Lung (tissue), 12 donors: ENCODE results near the gene ZNF354C. TPM values are rescaled to one million over a fixed set of nuclear protein-coding genes. Genes with fewer than 3 reads are reported as not detected.

Source experiments
- ATAC-seq: fragments of 200-7000 bp; cut with Tn5 transposase; one replicate; pipeline ENCODE4 v1.9.1; 2020; ENCODE audit warnings: moderate number of reproducible peaks; ENCODE audit not compliant: insufficient read depth, low FRiP score
- DNase-seq, 3 donors: peaks; one replicate each; pipeline ENCODE4 v3.0.0-alpha.2; 2013 to 2017
- H3K27ac ChIP-seq, 2 donors: one replicate each; pipeline ENCODE4 v1.5.1; 2013; ENCODE audit warnings: mild to moderate bottlenecking in 2 of 2, moderate library complexity in 2 of 2, control low read depth in 1 of 2, inconsistent platforms in 1 of 2, low read depth in 1 of 2, low read length in 1 of 2
- H3K27me3 ChIP-seq, 3 donors: one replicate each; pipeline ENCODE4 v1.5.1; 2013; ENCODE audit warnings: low read length in 2 of 3; ENCODE audit not compliant: control insufficient read depth in 3 of 3, insufficient read depth in 3 of 3
- H3K36me3 ChIP-seq, 4 donors: one replicate each; pipeline ENCODE4 v1.5.1; 2013; ENCODE audit warnings: low read length in 4 of 4, mild to moderate bottlenecking in 1 of 4, moderate library complexity in 1 of 4; ENCODE audit not compliant: control insufficient read depth in 4 of 4, insufficient read depth in 4 of 4
- H3K4me1 ChIP-seq, 5 donors: one replicate each; pipeline ENCODE4 v1.5.1; 2013; ENCODE audit warnings: low read length in 5 of 5, mild to moderate bottlenecking in 2 of 5, moderate library complexity in 1 of 5; ENCODE audit not compliant: control insufficient read depth in 5 of 5, insufficient read depth in 5 of 5
- H3K4me3 ChIP-seq: one replicate; pipeline ENCODE4 v1.5.1; 2013; ENCODE audit warnings: mild to moderate bottlenecking, control low read depth, moderate library complexity
- H3K9ac ChIP-seq, 2 donors: one replicate each; pipeline ENCODE4 v1.5.1; 2013; ENCODE audit warnings: low read length in 2 of 2, control low read depth in 1 of 2; ENCODE audit not compliant: insufficient read depth in 1 of 2
- H3K9me3 ChIP-seq, 4 donors: one replicate each; pipeline ENCODE4 v1.5.1; 2013; ENCODE audit warnings: low read length in 3 of 4, mild to moderate bottlenecking in 1 of 4, moderate library complexity in 1 of 4; ENCODE audit not compliant: control insufficient read depth in 4 of 4, insufficient read depth in 3 of 4
- CTCF ChIP-seq: IDR thresholded peaks from 2 replicates; pipeline ENCODE4 v1.5.1; 2012; ENCODE audit warnings: mild to moderate bottlenecking; ENCODE audit errors: control extremely low read depth, extremely low read depth
- WGBS, 2 donors: extraction: QIAGEN DNeasy Blood & Tissue Kit; methylation state at CpG; one replicate each; pipeline ENCODE4 v1.1.7; 2013; 5-methylcytosine and 5-hydroxymethylcytosine counted together
- polyA plus RNA-seq, 2 donors: library from polyadenylated mRNA; stranded (reverse); fragments of 200-250 nt; gene quantifications; one replicate each; pipeline ENCODE4 v1.2.1, GENCODE V29; 2013
- total RNA-seq, 2 donors: library from RNA; depleted of rRNA in 1 of 2; stranded (reverse); fragments of >200 nt in 1 of 2; gene quantifications; one replicate each; pipeline ENCODE4 v1.2.1, GENCODE V29; 2014 to 2021
- donor health status: control.
- donor health status: control.
- donor health status: Bipolar disorder and iron deficiency.
- donor health status: healthy.
- donor health status: DM: yes; HTN: yes; CAD: no.

Gene ZNF354C
- total and polyA plus RNA-seq, 4 donors, result 1.2 to 15.8 (median 2.6) TPM

GRCh38 chr5:179131886-179132585 lies 71.9 kb downstream of the ZNF354C start:
- DNase-seq, result no peak
- no peak for TF ChIP-seq CTCF
- Histone ChIP-seq H3K27ac (no peak overlapping the region), H3K36me3 (peaks cover 0 to 19% (median 6%) of the 10 kb centered on the region in 4 donors), H3K9ac (no peak overlapping the region), H3K27me3 (no peaks in the 10 kb centered on the region), H3K4me3 (no peak overlapping the region), H3K9me3 (peaks cover 0 to 4% (median 0%) of the 10 kb centered on the region in 4 donors), H3K4me1 (no peaks in the 10 kb centered on the region)
- WGBS, 2 donors, result 76 to 89% methylated on average over 15 of the region's 15 CpGs
- no peak for ATAC-seq

- Histone ChIP-seq H3K27ac (no peak overlapping the region), H3K4me3 (no peak overlapping the region), H3K9ac (no peak overlapping the region), H3K36me3 (peaks cover 0 to 19% (median 6%) of the 10 kb centered on the region in 4 donors), H3K4me1 (no peaks in the 10 kb centered on the region), H3K27me3 (no peaks in the 10 kb centered on the region), H3K9me3 (no peaks in the 10 kb centered on the region)
- 81 to 89% methylated on average over 23 of the region's 23 CpGs for WGBS, 2 donors
- DNase-seq, result no peak
- no peak for ATAC-seq
- no peak for TF ChIP-seq CTCF
Measured at GRCh38 chr5:179132586-179133355, 72.6 kb downstream of the ZNF354C start.

Other genes starting within 250 kb of the ZNF354C start
- 10 to 100 TPM; 13.2 to 27.4 TPM for gene ZNF354B, start 200.4 kb upstream of the ZNF354C start, total RNA-seq
- 10 to 100 TPM in 1 of 2 donors, 1 to 10 TPM in 1; 4.5 to 11.2 TPM for gene ZNF354B, start 200.4 kb upstream of the ZNF354C start, polyA plus RNA-seq
- gene ZFP2, start 164.5 kb upstream of the ZNF354C start, total RNA-seq, result 1 to 10 TPM; 1.5 to 5.3 TPM
- gene ZFP2, start 164.5 kb upstream of the ZNF354C start, polyA plus RNA-seq, result 1 to 10 TPM in 1 of 2 donors, under 1 TPM in 1; 0.35 to 1.1 TPM
- 1 to 10 TPM; 3.5 to 5.6 TPM for gene ZNF454, start 119.2 kb upstream of the ZNF354C start, total RNA-seq
- 1 to 10 TPM in 1 of 2 donors, under 1 TPM in 1; 0.85 to 1.0 TPM for gene ZNF454, start 119.2 kb upstream of the ZNF354C start, polyA plus RNA-seq
- not detected for gene GRM6, start 65.1 kb upstream of the ZNF354C start, total RNA-seq
- gene GRM6, start 65.1 kb upstream of the ZNF354C start, polyA plus RNA-seq, result not detected
- 1 to 10 TPM; 3.8 to 5.2 TPM for gene ZNF879, start 36.6 kb upstream of the ZNF354C start, total RNA-seq
- gene ZNF879, start 36.6 kb upstream of the ZNF354C start, polyA plus RNA-seq, result 1 to 10 TPM; 1.4 to 1.8 TPM